SW 1271 (cell line): Measurements from ENCODE around the gene SERINC2.
"Not testable (repeated sequence)": the region's sequence is repeated elsewhere in the genome, so short reads cannot be mapped to it uniquely, and the experiment has no call there.

Experiments
- DNase-seq, 2 experiments: peaks; one replicate each; lab custom pipeline; 2025; lab: John Stamatoyannopoulos, UW

SERINC2 gene

DNA sequence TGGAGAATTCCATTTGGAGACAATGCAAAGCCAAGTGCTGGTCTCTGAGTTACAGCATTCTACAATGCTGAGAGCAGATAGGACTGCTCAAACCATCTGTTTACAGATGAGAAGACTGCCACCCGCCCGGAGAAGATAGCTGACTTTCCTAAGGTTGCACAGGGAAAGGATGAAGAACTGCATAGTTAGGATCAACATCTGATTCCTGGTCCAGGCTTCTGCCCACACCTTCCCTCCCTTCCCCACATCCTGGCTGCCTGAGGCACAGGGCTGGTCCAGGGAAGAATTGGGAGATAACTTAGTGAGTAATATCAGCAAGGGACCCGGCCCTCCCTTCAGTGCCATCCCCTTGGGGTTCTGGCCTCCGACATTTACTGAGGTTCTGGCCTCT lies 2.0 kb downstream of the SERINC2 start:
- DNase-seq = no peak

DNA sequence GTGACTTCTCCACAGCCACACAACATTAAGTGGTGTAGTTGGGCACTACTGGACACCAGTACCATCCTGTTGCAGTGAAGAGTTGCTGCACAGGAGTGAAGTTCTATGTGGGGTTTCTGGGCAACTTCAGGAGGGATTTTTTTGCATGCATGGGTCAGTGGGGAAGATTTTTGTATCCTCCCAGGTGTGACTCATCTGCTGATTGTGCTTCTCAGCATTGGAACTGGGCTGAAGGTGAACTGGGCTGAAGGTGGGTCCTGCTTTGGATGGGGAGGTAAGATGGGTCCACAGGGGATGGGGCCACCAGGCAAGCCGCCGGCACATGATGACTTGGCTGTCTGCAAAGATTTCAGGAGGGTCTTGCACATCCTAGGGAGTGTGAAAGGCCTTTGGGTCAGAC lies 2.6 kb downstream of the SERINC2 start:
- no peak for DNase-seq

DNA sequence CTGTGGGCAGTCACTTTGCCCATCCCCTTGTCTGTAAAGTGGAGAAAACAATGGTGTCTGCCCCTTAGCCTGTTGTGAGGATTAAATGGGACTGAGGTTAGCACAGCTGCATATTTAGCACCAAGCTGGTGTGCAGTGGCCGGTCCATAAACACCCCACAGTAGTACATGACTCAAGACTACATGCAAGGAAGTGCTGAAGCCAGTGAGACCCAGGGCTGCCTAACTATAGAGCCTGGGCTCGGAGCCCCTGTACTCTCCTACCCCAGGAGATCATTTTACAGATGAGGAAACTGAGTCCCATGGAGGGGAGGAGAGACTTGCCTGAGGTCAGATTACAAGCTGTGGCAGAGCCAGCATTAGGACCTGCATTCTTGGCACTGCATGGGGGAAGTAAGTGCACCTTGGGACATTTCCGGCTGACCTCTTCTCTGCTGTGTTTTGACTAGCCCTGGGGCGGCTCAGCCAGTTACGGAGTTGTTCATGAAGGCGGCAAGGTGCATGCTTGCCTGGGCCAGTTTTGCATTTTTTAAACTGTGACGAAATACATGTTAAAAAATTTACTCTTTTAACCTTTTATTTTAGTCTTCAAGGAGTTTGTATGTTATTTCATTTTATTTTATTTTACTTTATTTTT lies 3.2 kb downstream of the SERINC2 start:
- no peak for DNase-seq

DNA sequence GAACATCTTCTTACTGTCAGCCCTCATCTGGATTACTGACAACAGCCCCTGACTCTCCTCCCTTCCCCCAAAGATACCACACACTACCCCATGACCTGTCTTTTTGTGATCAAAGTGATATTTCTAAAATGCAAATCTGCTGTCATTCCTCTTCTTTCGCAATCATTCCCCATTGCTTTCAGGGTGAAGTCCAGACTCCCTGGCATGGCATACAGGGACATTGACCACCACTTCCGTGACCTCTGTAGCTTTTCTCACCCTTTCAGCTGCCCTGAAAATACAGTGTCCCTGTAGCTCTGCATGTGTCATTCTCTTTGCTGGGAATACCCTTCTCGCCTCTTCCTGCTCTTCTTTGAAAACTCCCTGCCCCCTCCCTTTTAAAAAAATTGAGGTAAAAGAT lies 4.1 kb downstream of the SERINC2 start:
- no peak for DNase-seq

DNA sequence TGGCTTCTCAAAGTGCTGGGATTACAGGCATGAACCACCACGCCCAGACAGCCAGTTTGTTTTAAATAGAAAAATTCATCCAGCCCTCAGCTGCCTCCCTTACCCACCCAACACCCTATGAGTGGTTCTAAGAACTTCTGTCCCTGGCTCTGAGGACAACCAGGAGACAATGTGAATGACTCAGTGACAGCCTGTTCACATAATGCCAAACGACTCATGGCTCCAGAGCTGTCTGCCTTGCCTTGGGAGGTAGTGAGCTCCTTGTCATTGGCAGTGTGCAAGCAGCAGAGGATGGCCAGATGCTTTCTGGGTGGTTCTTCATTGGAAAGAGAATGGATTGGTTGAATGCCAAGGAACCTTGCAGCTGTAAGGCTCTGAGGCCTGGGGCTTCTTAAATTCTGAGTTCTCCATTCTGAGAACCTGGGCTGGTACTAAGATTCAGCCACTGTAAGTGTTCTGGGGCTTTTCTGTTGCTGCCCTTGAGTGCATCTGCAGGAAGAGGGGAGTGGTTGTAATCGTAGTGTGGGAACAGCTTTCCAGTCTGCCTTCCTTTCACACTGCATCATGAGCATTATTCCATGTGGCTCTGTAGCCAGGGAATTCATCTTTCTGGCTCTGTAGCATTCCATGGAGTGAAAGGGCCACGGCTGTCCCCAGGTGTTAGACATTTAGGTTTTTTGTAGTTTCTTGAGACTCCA lies 5.8 kb downstream of the SERINC2 start:
- no peak for DNase-seq

DNA sequence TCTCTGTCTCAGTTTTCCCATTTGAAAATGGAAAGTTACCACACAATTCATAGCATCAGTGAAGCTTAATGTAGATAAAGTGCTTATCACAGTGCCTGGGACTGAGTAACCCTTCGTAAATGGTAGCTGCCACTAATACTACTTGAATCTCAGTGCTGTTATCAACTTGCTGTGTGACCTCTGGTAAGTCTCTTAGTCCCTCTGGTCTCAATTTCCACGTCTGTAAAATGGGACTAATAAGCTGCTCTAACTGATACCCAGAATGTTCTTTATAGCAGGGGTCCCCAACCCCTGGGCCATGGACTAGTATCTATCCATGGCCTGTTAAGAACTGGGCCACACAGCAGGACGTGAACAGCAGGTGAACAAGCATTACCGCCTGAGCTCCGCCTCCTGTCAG lies 7.7 kb downstream of the SERINC2 start:
- no peak for DNase-seq

DNA sequence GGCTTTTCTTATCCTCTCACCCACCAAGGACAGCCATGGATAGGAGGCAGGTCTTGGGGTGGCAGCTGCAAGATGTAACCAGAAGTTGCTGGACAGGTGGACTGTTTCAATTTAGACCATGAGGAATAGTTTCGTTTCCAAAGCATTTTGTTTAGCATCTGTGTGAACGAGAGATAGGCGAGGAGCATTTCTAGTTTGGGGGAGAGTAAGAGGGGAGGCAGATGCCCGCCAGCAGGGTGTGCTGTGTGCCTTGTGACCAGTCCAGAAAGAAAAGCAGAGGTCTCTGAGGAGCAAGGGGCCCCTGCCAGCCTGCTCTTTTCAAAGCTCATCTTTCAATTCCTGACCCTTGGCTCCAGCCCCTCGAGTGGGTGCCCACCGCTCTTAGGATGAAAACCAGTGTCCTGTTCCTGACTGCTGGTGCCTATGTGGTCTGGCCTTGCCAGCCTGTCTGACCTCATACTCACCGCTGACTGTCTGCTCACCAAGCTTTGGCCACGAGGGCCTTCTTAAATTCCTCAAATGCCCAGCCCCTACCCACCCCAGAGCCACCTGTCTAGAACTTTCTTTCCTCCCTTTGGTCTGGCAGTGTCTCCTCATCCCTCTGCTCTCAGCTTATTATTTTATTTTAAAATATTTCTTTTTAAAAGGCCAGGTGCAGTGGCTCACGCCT lies 8.5 kb downstream of the SERINC2 start:
- no peak for DNase-seq

DNA sequence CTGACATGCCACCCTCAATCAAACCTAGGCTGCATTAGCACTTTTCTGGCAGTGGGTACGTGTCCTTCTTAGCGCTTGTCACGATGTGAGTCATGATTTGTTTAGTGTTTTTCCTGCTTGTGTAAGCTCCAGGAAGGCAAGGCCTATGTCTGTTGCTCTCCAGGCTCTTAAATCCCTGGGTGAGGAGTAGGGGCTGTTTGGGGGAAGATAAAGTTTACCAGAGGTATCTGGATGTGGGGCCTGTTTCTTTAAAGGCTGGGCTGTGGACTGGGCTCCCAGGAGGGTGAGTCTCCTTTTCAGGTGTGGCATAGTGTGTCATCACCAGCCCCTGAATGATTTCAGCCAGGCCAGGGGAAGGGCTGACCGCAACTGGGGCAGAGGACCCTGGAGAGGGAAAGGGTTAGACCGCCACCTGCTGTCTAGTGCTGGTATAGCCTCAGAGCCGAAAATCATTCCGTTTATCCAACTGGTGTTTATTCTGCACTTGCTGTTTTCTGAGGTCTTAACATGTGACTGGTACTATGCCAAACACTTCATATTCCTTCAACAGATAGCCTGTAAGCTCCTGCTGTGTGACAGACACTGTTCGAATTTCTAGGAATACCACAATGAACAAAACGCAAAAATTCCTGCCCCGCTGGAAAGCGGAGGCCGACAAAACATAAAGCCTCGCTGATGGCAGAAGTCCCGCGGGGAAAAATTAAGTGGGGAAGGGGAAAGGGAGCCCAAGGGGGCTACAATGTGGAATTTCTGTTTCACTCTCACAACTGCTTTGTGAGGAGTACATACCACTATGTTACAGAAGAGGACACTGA lies 9.7 kb downstream of the SERINC2 start:
- DNase-seq = peak; percentile 65 to 73

DNA sequence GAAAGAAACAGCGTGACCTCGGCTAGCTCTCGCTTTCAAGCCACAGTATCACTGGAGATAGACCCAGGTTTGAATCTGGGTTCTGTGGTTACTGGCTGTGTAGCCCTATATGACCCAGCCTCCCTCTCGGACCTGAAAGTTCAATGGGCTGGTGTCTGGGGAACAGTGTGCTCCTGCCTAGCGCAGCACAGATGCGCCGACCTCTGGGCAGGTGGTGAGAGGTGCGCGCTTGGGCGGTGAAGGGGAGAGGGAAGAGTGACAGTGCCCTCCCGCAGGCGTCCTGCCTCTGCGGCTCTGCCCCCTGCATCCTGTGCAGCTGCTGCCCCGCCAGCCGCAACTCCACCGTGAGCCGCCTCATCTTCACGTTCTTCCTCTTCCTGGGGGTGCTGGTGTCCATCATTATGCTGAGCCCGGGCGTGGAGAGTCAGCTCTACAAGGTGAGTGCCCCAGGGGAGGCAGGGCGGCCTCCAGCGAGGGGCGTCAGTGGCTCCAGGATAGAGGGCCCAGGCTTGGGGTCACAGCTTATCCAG lies 10.5 kb downstream of the SERINC2 start:
- no peak for DNase-seq

DNA sequence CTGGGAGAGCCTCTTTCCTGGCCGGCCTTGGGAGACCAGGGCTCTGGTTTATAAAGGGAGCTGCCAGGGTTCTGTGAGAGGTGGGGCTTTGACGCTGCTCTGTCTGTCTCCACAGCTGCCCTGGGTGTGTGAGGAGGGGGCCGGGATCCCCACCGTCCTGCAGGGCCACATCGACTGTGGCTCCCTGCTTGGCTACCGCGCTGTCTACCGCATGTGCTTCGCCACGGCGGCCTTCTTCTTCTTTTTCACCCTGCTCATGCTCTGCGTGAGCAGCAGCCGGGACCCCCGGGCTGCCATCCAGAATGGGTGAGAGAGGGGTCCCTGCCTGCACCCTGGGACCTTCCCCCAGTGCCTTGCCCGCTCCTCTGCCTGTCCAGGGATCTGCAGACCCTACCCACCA lies 11.6 kb downstream of the SERINC2 start:
- DNase-seq = no peak

DNA sequence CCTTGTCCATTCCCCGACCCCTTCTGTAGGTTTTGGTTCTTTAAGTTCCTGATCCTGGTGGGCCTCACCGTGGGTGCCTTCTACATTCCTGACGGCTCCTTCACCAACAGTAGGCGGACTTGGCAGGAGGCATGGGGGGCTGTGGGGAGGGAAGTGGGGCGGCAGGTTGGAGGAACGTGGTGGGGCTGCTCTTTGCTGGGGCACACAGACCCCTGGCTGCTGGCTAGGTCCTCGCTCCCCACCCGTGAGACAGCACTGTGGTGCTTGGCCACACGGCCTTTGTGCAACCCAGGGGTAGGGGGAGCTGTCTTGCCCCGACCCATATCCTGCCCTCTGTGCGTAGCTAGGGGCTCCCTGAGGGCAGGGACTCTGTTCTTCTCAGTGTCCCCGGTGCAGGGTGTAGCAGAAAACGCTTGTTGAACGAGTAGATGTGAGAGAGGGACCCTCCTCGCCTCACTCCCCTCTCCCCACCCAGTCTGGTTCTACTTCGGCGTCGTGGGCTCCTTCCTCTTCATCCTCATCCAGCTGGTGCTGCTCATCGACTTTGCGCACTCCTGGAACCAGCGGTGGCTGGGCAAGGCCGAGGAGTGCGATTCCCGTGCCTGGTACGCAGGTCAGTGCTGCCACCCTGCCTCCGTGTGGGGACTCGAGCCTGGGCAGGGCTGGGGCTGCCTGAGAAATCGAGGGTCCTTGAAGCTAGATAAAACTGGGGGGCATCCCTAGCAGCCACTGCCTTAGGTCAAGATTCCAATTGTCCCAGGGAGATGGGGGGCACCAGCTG lies 12.5 kb downstream of the SERINC2 start:
- no peak for DNase-seq

DNA sequence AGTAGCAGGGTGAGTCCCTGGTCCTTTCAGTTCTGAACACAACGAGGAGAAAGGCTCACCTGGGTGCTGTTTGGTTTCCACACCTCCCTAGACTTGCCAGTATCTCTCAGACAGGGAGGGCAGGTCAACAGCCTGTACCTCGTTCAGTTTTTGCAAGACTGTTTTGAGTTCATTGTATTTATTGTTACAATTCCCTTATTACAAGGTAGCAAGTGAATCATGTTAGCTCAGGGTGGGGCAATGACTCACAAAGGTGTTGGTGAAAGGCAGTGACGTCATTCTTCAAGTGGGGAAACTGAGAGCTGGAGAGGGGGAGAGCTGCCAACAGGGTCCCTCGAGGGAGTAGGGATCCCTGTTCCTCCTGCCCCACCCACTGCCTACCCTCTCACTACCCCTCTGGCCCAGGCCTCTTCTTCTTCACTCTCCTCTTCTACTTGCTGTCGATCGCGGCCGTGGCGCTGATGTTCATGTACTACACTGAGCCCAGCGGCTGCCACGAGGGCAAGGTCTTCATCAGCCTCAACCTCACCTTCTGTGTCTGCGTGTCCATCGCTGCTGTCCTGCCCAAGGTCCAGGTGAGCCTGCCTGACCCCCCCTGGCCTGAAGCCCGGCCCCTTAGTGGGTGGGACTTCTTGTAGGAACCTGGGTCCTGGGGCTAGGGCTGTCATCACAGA lies 13.4 kb downstream of the SERINC2 start:
- no peak for DNase-seq

DNA sequence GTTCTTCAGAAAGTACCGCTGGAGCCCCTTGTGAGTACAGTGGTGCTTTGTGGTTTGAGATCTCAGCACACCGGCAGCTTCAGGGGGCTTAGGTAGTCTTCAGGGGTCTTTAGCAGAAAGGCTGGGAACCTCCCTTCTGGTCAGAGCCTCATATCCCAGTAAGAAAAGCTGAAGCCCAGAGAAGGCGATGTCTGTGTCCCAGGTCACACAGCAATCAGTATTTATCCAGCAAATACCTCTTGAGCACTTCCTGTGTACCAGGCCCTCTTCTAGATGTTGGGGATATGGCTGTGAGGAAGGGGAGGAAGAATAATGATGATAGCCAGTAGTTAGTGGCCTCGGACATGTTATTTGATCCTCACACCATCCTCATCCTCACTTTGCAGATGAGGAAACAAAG lies 14.3 kb downstream of the SERINC2 start:
- no peak for DNase-seq

DNA sequence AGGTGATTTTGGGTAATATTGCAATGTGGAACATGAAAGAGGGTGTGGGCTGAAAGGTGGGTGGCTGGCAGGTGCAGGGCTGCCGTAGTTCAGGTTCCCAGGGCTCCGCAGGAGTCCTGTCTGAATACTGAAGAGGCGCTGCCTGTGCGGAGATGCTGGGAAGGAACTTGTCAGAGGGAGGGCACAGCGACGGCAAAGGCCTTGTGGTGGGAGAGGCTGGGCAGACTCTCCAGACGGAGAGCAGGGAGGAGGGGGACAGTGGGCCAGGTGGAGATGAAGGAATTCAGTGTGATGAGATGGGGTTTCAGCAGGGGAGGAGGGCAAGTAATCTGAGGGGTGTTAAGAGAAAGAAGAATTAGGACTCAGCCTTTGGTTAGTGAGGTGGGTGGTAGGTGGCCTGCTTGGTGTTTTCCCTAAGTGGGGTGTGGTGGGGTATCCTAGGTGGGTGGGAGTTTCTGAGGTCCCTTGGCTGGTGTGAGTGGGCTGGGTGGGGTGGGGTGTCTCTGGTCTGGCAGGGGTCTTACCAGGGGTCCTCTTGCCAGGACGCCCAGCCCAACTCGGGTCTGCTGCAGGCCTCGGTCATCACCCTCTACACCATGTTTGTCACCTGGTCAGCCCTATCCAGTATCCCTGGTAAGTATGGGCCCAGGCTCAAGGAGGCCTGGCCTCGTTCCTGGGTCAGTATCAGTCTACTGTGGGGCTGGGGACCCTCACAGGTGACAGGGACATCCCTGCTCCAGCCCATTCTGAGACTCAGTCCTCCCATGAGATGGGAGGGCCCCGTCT lies 15.6 kb downstream of the SERINC2 start:
- no peak for DNase-seq

DNA sequence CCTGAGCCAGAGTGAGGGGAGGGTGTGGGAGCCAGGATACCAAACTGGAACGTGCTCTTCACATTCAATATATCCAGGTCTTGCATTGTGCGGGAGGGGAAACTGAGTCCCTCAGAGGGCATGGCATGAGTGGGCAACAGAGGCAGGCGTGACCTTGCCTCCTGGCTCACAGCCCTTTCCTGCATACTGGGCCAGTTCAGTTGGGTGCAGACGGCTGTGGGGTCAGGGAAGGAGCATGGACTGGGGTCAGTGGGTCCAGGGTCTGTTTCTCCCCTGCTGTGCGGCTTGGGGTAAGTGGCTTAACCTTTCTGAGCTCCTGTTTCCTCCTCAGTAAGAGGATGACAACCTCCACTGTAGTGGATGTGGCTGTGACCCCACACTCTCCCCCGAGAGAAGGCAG lies 16.6 kb downstream of the SERINC2 start:
- DNase-seq = no peak

DNA sequence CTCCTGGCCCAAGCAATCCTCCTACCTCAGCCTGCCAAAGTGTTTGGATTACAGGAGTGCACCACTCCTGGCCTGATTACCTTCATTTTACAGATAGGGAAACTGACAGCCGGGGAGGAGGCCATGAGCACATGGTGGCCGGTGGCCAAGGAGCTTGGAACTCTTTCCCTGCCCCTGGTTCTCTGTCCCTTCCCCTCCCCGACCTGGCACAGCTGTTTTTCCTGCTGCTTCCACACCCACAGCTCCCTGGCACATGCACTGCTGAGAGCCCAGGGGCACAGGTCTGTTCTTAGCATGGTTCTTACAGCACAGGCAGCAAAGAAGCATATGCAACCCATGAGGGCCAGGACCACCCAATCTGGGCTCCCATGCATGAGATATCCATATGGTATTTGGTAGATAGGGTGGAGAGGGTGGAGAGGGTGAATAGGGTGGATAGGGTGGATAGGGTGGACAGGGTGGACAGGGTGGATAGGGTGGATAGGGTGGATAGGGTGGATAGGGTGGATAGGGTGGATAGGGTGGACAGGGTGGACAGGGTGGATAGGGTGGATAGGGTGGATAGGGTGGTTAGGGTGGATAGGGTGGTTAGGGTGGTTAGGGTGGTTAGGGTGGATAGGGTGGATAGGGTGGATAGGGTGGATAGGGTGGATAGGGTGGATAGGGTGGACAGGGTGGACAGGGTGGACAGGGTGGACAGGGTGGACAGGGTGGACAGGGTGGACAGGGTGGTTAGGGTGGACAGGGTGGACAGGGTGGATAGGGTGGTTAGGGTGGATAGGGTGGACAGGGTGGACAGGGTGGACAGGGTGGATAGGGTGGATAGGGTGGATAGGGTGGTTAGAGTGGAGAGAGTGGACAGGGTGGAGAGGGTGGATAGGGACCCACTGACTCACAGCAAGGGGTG lies 18.6 kb downstream of the SERINC2 start:
- not testable (repeated sequence) for DNase-seq

DNA sequence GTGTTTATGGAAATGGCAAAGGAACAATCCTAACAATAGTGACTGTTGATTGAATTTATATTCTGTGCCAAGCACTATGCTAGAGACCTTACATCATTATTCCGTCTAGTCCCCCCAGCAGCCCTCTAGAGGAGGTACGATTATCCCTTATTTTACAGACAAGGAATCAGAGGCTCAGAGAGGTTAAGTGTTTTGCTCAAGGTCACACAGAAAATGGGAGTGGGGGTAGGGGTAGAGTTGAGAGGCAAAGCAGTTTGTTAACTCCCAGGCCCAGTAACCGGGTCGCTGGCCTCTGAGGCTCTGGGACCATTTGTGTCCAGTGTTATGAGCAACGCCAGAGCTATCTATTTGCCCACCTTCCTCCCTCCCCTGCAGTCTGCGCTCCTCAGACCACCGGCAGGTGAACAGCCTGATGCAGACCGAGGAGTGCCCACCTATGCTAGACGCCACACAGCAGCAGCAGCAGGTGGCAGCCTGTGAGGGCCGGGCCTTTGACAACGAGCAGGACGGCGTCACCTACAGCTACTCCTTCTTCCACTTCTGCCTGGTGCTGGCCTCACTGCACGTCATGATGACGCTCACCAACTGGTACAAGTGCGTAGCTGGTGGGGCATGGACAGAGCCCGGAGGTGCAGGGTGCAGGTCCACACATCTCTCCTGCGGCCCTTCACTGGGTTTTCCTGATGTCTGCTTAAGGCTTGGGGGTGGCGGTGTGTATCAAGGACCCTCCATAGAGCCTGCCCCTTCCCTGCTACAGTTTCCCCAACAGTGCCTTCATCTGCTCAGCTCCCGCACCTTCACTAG lies 19.8 kb downstream of the SERINC2 start:
- no peak for DNase-seq

DNA sequence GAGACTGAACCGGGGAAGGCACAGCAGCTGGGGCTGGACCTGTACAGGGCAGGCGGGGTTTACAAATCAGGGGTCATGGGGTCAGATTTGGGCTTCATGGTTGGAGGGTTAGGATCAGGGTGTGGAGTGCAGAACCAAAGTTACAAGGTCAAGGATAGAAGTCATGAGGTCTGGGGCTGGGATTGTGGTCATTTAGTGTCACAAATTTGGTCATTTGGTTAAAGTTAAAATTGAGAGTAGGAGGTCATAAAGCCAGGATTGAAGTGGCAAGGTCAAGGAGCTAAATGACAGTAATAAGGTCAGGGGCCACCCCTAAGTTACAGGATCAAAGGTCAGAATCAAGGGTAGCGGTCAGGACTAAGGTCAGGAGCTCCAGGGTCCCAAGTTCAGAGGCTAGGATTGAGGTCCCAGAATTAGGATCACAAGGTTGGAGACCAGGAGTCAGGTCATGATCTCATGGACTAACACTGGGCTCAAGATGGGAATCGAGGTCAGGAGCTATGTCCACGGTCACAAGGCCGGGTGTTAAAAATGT lies 20.4 kb downstream of the SERINC2 start:
- DNase-seq = no peak
